Dermis blood vessel endothelial cell (primary cell): ENCODE measurements around the gene CMIP. TPM values are rescaled to one million over a fixed set of nuclear protein-coding genes. Genes with fewer than 3 reads are reported as not detected.
"Not testable (repeated sequence)": the region's sequence is repeated elsewhere in the genome, so short reads cannot be mapped to it uniquely, and the experiment has no call there.

Source experiments
- DNase-seq: peaks from one replicate; pipeline ENCODE4 v3.0.0; 2010
- total RNA-seq: library from RNA; depleted of rRNA; stranded (reverse); fragments of >200 nt; gene quantifications from 2 replicates; pipeline ENCODE4 v1.2.3, GENCODE V29; 2014

The CMIP gene
- total RNA-seq, 1 donor from 2014 or later, result 39.0 TPM

DNA sequence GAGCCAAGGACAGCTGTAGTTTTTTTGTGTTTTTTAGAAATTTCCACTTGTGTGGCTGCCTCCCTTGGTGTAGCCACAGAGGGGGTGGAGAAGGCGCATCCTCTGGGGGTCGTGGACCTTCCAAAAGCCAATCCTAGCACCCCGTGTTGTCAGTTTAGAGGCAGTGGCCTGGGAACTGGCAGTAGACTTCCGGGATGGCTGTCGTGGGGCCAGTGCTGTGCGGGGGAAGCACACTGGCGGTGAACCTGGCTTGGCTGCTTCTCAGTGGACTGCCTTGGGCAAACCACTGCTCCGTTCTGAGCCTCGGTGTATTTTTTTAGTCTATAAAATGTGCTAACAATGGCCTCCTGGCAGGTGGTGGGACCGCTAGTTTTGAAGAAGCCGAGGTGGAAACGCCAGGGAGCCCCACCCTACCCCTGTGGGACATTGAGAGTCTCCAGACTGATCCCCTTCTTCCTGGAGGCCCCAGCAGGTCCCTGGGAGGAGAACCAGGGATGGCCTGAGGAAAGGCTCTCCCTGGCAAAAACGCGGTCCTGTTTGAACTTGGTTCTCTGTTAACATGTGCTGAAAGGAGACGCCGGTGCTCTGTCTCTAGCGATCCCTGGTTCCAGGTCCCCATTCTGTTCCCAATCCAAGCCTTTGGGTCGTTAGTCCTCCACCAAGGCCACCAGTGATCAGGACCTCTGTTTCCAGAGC is 125.7 kb downstream of the CMIP start:
- DNase-seq, result no peak

DNA sequence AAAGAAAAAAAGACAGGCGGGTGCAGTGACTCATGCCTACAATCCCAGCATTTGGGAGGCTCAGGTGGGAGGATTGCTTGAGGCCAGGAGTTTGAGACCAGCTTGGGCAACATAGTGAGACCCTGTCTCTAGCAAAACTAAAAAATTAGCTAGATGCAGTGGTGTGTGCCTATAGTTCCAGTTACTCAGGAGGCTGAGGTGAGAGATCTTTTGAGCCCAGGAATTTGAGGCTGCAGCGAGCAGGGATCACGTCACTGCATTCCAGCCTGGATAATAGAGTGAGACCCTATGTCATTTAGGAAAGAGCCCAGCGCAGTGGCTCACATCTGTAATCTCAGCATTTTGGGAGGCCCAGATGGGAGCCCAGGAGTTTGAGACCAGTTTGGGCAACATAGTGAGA is 126.6 kb downstream of the CMIP start:
- DNase-seq, result no peak

DNA sequence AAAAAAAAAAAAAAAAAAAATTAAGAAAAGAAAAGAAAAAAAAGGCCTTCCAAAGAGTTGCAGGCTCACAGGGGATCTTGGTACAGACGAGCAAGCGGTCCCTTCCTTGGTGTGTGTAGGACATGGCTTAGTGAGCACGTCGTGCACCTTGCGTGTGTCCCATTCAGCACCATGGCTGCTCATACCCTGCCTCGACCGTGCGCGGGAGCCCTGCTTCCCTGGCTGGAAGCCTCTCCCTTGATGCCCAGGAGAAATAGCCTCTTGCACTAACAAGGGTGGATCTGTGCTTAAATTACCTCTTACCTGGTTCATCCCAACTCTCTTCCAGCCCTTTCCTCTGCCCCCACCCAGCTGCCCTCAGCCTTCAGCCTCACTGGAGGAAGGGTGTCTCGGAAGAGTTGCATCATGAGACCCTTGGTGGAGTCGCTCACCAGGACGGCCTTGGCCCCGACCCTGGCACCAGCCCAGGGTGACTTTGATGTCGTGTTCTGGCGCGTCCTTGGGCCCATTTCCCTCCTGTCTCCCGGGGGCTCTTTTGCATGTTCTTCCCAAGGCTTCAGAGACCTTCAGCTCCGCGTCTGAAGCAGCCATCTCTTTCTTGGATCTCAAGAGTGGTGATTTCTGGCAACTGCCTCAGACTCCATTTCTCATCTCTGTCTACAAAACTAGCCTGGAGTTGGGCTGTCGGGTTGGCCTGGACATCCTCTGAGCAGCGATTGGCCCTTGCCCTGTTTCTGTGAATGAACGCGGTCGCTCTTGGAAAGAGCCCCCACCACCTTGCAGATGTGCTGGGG is 127.2 kb downstream of the CMIP start:
- no peak for DNase-seq

DNA sequence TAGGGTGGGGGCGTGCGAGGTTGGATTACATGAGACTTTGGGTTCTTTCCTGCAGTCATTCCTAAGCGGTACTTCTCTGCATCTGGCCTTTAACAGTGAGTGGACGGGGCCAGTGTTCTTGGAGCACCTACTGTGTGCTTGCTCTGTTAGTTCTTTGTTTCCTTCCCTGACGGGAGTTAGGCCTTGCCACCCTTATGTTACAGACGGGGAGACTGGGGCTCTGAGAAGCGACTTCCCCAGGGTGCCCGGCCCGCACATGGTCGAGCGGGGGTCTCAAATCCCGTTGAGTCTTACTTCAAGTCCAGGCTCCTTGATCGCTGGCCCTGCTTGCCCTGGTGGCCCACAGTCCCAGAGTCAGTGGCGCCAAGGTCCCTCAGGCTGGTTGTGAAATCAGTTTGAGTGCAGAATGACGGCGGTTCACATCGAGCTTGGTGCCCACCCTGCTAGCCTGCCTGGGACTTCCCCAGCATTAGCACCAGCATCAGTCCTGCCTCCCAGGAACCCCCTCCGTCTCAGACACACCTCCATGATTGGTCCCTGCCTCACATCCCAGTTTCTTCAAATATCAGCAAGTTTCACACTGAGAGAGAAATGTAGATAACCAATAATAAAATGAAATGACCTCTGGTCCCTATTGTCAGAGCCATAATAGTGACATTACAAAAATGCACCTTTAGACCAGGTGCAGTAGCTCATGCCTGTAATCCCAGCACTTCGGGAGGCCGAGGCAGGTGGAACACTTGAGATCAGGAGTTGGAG is 128.0 kb downstream of the CMIP start:
- DNase-seq, result no peak

DNA sequence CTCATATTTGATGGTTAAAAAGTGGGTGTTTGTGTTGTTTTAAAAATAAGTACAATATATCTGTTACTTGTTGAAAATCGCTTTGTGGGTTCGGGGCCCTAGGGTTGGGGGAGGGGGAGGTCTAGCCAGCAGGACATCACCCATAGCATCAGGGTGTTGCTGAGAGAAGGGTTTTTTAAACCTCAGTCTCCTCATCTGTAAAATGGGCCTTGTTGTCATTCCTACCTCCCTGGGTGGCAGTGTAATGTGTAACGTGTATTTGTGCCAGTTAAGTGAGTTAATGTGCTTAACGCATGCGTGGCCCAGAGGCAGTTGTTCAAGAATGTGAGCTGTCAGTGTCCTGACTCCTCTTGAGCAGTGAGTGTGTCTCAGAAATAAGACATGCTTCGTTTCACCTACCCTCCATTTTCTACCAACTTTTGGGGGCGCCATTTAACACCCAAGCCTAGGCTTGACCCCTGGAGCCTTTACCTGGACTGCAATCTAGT is 129.0 kb downstream of the CMIP start:
- DNase-seq, result no peak

DNA sequence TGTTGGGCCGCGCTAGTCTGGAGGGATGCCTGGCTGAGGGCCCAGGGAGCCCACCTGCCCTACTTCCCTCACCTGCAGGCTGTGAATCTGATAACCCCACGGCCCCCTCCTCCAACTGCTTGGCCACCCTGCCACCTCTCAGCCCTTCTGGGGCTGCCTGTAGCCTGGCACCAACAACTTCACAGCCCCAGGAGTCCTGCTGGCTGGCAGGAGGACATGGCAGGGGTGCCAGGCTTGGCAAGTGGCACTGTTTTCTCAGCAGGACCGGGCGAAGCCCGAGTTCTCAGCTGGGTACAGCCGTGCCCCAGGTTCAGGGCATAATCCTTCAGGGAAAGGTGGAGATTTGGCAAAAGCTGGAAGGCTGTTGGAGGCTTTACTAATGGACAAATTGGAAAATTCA is 129.6 kb downstream of the CMIP start:
- no peak for DNase-seq

DNA sequence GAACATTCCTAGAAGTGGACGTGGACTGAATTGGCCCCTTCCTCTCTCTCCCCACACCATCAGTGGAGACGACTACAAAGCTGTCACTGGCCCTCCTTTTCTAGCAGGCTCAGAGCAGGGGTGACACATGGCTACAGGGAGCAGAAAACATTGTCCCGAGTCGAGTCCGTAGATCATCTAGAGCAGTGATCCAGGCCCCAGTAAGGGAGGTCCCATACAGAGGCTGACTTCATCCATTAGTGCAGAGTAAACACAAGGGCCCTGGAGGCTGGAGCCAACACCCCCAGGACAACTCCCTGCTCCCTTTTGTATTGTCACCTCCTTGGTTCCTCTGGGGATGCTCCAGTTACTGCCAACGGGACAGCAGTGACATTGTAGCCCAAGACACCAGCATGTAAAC is 130.7 kb downstream of the CMIP start:
- no peak for DNase-seq

DNA sequence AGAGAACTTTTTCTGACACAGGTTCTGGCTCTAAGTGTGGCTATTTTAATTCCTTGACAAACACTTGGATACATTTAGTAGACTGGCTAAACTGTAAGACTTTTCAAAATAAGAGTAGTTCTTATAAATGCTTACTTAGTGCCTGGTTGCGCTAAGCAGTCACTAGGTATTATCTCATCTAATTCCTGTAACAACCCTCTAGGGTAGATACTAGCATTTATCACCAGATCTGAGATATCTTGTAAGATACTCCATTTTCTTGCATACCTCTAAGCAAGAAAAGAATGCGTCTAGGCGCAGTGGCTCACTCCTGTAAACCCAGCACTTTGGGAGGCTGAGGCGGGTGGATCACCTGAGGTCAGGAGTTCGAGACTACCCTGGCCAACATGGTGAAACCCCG is 131.2 kb downstream of the CMIP start:
- no peak for DNase-seq

DNA sequence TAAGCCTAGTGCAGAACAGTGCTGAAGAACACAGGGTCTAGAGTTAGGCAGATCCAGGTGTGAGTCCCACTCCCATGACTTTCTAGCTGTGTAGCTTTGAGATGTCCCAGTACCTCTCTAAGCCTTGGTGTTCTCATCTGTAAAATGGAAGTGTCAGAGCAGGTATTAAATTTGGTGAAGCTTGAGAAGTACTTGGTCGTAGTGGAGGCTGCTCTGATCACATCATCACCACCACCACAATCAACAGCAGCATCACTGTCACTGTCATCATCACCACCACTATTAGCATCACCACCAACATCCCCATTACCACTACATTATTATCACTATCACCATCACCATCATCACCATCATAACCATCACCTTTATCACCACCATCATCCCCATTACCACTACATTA is 132.1 kb downstream of the CMIP start:
- DNase-seq, result no peak

DNA sequence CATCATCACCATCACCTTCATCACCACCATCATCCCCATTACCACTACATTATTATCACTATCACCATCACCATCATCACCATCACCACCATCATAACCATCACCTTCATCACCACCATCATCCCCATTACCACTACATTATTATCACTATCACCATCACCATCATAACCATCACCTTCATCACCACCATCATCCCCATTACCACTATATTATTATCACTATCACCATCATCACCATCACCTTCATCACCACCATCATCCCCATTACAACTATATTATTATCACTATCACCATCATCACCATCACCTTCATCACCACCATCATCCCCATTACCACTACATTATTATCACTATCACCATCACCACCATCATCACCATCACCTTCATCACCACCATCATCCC is 132.7 kb downstream of the CMIP start:
- not testable (repeated sequence) for DNase-seq

DNA sequence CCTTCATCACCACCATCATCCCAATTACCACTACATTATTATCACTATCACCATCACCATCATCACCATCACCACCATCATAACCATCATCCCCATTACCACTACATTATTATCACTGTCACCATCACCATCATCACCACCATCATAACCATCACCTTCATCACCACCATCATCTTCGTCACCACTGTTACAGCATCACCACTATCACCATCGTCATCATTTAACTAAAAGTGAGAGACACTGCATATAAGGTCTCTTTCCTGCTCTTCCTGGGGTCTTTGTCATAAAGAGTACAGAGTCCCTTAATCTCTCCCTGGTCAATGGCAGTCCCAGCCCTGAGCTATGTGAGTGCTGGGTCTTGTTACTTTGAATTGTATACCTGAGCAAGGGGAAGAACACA is 133.5 kb downstream of the CMIP start:
- DNase-seq, result no peak

DNA sequence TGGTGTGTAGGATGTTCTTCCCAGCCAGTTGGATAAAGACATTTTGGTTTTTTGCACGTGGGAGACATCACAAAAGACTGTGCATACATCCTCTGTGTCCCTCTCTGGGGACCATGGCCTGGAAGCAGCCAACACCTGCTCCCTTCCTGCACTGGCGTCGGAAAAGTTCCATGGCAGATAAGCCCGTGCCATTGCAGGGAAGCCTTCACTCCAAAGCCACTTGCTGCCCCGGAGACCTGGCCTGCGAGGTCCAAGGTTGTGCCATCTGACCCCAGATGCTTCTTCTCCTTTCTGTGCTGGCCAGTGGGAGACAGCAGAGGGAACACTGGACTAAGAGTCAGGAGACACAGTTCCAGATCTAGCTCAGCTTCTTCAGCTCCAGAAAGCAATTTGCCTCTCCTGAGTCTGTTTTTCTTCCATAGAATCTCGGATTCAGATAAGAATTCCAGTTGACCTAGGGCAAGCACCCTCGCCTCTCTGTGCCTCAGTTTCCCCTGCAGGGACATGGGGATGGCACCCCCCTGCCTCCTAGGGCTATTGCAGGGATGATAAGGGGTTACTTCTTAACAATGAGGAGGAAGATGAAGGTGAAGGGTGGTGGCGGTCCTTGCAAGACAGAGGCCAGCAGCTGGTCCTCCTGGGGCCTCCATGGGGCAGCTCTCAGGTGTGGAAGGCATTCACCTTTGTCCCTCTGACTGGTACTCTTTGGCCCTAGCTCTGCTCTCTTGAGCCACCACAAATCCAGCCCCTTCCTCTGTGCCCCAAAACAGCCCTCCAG is 134.2 kb downstream of the CMIP start:
- DNase-seq, result no peak

DNA sequence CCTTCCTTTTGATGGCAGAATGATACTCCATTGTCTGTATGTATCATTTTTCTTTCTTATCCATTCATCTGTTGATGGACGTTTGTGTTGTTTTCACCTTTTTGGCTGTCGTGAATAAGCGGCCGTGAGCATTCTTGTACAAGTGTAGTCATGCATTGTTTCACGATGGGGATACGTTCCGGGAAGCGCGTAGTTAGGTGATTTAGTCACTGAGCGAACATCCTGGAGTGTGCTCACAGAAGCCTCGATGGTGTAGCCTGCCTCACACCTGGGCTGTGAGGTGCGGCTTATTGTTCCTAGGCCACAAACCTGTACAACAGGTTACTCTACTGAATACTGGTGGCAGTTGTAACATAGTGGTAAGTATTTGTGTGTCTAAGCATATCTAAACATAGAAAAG is 136.5 kb downstream of the CMIP start:
- peak; percentile 91 for DNase-seq

DNA sequence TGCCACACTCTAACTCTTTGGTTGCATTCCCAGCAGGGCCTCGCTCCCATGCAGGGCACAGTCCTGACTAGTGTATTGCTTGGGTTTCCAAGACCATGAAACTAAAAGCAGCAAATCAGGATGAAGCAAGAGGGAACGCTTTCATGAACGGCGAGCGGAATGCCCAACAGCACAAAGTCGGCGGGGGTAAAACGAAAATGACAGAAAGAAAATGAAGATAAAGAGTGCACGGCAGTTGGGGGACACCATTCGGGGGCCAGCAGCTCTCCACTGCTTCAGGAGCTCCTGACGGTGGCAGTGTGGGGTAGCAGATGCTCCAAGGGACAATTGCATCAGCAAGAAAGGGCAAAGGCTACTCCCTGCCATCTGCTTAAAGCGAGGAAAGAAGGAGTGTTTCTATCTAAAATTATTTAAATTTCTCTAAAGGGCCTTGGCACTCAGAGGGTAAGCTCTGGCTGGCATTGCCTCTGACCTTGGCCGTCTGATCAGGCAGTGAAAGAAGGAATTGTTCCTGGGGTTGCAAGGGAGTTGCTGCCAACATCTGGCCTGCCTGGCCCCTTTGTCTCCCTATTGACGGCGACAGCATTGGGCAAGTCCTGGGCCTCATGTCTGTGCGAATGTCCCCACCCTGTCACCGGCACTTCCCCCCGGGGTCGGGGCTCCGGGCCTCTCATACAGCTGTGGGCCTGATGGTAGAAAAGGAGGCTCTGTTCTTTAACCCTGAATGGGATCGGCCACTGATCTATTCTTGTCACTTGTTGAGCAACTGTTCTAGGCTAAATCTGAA is 138.2 kb downstream of the CMIP start:
- DNase-seq, result no peak

DNA sequence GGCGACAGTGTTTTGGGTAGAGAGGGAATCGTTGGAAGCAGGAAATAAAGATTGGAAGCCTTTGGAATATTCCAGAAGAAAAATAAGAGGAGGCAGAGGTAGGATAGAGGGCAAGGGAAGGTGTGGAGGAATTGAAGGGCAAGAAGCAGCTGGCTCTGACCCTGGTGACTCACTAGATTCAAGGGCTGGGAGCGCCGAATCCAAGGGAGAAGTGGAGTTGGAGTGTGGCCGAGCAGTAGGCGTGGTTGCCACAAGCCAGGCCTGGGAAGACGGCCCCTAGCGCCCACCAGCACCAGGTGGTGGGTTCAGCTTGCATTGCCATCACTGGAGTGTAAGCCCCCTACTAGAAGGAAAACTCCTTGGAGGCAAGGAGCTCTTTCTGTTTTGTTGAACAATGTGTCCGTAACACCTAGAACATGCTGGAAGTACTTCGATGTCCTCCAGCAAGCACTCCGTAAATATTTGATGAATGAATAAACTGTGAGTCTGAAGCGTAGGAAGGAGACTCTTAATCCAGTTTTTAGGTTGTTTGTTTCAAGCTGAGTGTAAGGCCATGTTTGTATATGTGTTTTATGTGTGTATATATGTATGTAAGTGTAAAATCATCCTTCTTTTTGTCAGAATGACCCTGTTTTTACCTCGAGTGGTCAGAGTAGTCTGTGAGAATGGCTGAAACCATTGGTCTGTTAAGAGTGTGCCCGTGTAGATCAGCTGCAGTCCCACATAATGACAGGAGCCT is 139.5 kb downstream of the CMIP start:
- DNase-seq, result peak; percentile 35

DNA sequence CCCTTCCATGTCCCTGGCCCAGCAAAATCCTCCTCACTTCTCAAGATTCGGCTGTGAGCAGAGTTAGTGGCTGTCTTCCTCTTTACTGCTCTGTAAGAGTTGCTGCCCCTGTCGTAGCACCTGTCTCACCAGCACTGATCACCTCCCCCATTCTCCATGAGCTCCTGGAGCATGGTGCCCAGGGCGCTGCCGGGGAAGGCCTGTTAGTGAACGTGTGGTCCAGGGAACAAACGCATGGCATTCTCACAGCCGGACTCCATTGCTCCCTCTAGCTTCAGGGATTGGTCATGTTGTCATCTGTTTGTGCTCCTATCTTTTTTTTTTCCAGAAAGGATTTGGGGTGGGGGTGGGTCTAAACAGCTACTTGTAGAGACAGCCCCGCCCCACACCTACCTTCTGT is 141.2 kb downstream of the CMIP start:
- DNase-seq, result peak; percentile 61

DNA sequence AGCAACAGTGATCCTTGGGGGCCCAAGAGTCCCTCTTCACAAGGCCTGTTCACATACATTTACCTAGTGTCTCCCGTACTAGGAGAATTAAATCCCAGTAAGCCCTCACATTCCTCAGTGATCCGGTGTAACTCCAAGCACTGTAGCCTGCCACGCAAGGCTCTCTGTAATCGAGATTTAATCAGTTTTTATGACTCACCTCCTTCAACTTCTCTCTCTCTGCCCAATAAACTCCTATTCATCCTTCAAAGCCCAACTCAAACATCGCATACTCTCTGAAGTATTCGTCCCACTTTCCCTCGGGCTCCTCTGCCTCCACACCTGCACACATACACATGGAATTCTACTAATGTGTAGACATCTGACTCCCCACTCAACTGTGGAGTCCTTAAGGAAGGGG is 141.8 kb downstream of the CMIP start:
- DNase-seq, result no peak

DNA sequence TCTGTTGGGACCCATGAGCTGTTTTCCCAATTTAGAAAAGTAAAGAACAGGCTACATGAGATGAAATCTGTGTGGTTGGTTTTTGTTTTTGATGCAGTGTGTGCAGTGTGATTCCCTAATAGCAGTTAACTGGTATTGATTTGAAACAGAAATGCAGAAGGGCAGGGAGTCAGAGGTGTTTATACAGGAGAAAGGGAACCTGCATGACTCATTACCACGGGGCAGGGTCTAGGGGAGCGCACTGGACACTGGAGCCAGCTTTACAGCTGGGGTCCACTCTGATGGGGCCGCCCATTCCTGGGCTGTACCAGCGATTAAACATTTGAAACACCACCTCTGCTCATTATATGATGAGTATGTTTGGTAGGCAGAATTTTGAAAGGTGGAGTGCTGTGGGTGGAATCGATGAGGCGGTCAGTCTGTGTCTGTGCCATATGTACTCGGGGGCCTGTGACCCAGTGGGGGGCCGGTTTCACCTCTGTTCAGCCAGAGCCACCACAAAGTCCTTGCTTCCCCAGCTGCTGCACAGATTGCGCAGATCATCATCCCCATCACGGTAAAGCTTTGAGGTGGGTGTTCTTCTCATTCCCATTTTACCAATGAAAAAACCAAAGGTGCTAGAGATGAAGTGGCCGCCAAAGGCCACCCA is 142.5 kb downstream of the CMIP start:
- no peak for DNase-seq

DNA sequence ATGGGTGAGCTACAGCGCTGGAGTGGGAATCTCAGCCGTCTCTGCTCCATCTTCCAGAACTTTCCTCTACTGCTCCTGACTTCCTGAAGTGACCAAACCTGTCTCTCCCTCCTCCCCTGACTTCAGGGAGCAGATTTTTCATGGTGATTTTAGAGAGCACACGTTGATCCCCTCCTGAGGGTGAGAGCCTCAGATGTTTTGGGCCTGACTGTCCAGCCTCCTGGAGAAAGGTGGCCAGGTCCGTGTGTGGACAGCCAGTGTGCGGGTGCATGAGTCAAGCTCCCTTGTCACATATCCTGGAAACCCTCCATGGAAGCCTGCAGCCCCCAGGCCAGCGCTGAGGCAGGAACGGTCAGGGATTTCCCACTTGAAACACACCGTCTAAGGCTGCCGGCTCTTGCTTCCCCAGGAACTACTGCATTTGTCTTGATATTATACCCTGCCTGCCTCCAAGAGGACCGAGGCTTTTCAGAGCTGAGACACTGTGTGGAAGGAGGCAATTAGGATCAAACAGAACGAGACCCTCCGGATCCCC is 143.1 kb downstream of the CMIP start:
- DNase-seq, result no peak
